ENCODE data around the gene TMEM106B.

TMEM106B gene

GRCh38 chr7:12229046-12229445, 18.0 kb downstream of the TMEM106B start:
- DNase-seq, result peak; percentile 8

GRCh38 chr7:12231097-12231496, 20.0 kb downstream of the TMEM106B start:
- no peak for DNase-seq

- no peak for DNase-seq
Observed at GRCh38 chr7:12233175-12233574, 22.1 kb downstream of the TMEM106B start.

- DNase-seq, result no peak
Observed at GRCh38 chr7:12234334-12234865, 23.3 kb downstream of the TMEM106B start.

- DNase-seq, result no peak
Observed at GRCh38 chr7:12235970-12236369, 24.9 kb downstream of the TMEM106B start.

- DNase-seq, result no peak
Observed at GRCh38 chr7:12237007-12237406, 25.9 kb downstream of the TMEM106B start.

GRCh38 chr7:12239806-12240205, 28.7 kb downstream of the TMEM106B start:
- no peak for DNase-seq

- peak; percentile 15 for DNase-seq
Observed at GRCh38 chr7:12244129-12244528, 33.0 kb downstream of the TMEM106B start.

- no peak for DNase-seq
Observed at GRCh38 chr7:12244694-12245093, 33.6 kb downstream of the TMEM106B start.

GRCh38 chr7:12249706-12250105, 38.6 kb downstream of the TMEM106B start:
- DNase-seq, result no peak

- no peak for DNase-seq
Observed at GRCh38 chr7:12250232-12250631, 39.1 kb downstream of the TMEM106B start.

- peak; percentile 0 for DNase-seq
Observed at GRCh38 chr7:12256090-12256489, 45.0 kb downstream of the TMEM106B start.

- peak; percentile 20 for DNase-seq
Observed at GRCh38 chr7:12257582-12257981, 46.5 kb downstream of the TMEM106B start.

- no peak for DNase-seq
Observed at GRCh38 chr7:12258074-12258473, 47.0 kb downstream of the TMEM106B start.

- DNase-seq, result no peak
Observed at GRCh38 chr7:12267542-12267941, 56.4 kb downstream of the TMEM106B start.

- no peak for DNase-seq
Observed at GRCh38 chr7:12269100-12269895, 58.2 kb downstream of the TMEM106B start.

GRCh38 chr7:12281038-12281437, 69.9 kb downstream of the TMEM106B start:
- no peak for DNase-seq

GRCh38 chr7:12287901-12288300, 76.8 kb downstream of the TMEM106B start:
- DNase-seq, result no peak

- DNase-seq, result no peak
Observed at GRCh38 chr7:12289996-12290395, 78.9 kb downstream of the TMEM106B start.

- no peak for DNase-seq
Observed at GRCh38 chr7:12290761-12291160, 79.7 kb downstream of the TMEM106B start.

GRCh38 chr7:12291870-12292269, 80.8 kb downstream of the TMEM106B start:
- DNase-seq, result no peak

Measured in fibroblast of upper back skin (primary cell).